ENCODE results near the gene HMX2.
A peak's percentile ranks its signal among the peaks of the same experiment; 100 is the strongest.

The HMX2 gene

GRCh38 chr10:123154711-123155505 lies 7.0 kb downstream of the HMX2 start:
- in situ Hi-C loops (cut with MboI; ENCODE audit: low pct_unique_long_range_greater_than_20kb, low sequenced_read_pairs, unreplicated experiment) = loop anchor here (10.0 kb wide), 1 partner anchor 240 kb away; no protein-coding TSS in a partner anchor
- DNase-seq (ENCODE audit: low spot score) = peak; percentile 77
- TF ChIP-seq CTCF (IDR thresholded peaks at IDR 0.05; ENCODE audit: extremely low read depth, insufficient read depth, missing control alignments) = no peak

GRCh38 chr10:123156078-123156477 lies 8.1 kb downstream of the HMX2 start:
- TF ChIP-seq CTCF (IDR thresholded peaks at IDR 0.05; ENCODE audit: extremely low read depth, insufficient read depth, missing control alignments) = no peak
- DNase-seq (ENCODE audit: low spot score) = no peak
- in situ Hi-C loops (cut with MboI; ENCODE audit: low pct_unique_long_range_greater_than_20kb, low sequenced_read_pairs, unreplicated experiment) = loop anchor here (10.0 kb wide), 1 partner anchor 239 kb away; no protein-coding TSS in a partner anchor

GRCh38 chr10:123157210-123157609 lies 9.3 kb downstream of the HMX2 start:
- in situ Hi-C loops (cut with MboI; ENCODE audit: low pct_unique_long_range_greater_than_20kb, low sequenced_read_pairs, unreplicated experiment) = loop anchor here (10.0 kb wide), 1 partner anchor 238 kb away; no protein-coding TSS in a partner anchor

GRCh38 chr10:123158682-123159081 lies 10.7 kb downstream of the HMX2 start:
- TF ChIP-seq CTCF (IDR thresholded peaks at IDR 0.05; ENCODE audit: extremely low read depth, insufficient read depth, missing control alignments) = no peak
- no peak for DNase-seq (ENCODE audit: low spot score)
- in situ Hi-C loops (cut with MboI; ENCODE audit: low pct_unique_long_range_greater_than_20kb, low sequenced_read_pairs, unreplicated experiment) = loop anchor here (10.0 kb wide), 1 partner anchor 236 kb away; no protein-coding TSS in a partner anchor

More at GRCh38 chr10:123157210-123157609, 9.3 kb downstream of the HMX2 start:
- DNase-seq (ENCODE audit: low spot score) = no peak
- no peak for TF ChIP-seq CTCF (IDR thresholded peaks at IDR 0.05; ENCODE audit: extremely low read depth, insufficient read depth, missing control alignments)

GRCh38 chr10:123160311-123160980 lies 12.5 kb downstream of the HMX2 start:
- no peak for TF ChIP-seq CTCF (IDR thresholded peaks at IDR 0.05; ENCODE audit: extremely low read depth, insufficient read depth, missing control alignments)
- in situ Hi-C loops (cut with MboI; ENCODE audit: low pct_unique_long_range_greater_than_20kb, low sequenced_read_pairs, unreplicated experiment) = no loop called here
- DNase-seq (ENCODE audit: low spot score) = no peak

GRCh38 chr10:123164319-123164718 lies 16.4 kb downstream of the HMX2 start:
- DNase-seq (ENCODE audit: low spot score) = no peak
- in situ Hi-C loops (cut with MboI; ENCODE audit: low pct_unique_long_range_greater_than_20kb, low sequenced_read_pairs, unreplicated experiment) = no loop called here
- TF ChIP-seq CTCF (IDR thresholded peaks at IDR 0.05; ENCODE audit: extremely low read depth, insufficient read depth, missing control alignments) = no peak
